Measurements from ENCODE around the gene MUSK. TPM values are rescaled to one million over a fixed set of nuclear protein-coding genes. Genes with fewer than 3 reads are reported as not detected.

MUSK gene
- 1 to 10 TPM; 2.0 to 6.1 TPM for total RNA-seq

GRCh38 chr9:110668570-110669167 is at the start of gene MUSK:
MUSK (plus strand) TSS chr9:110668791; CDS start chr9:110668905, 114 bp downstream.
- no peak for DNase-seq (ENCODE audit: low spot score)
- H3K27ac ChIP-seq: peak within 1 kb of the TSS in 1 of 2 donors; percentile 58
- H3K4me1 ChIP-seq: no peaks in the 10 kb centered on the region
- no peaks in the 10 kb centered on the region for H3K9me3 ChIP-seq
- H3K27me3 ChIP-seq: no peaks in the 10 kb centered on the region
- TF ChIP-seq CTCF (IDR thresholded peaks at IDR 0.05): no peak
- peak within 1 kb of the TSS; percentile 19 to 24 for H3K4me3 ChIP-seq
- H3K36me3 ChIP-seq: no peaks in the 10 kb centered on the region

- Histone ChIP-seq H3K4me3 (no peak overlapping the region), H3K9me3 (no peaks in the 10 kb centered on the region), H3K27ac (no peak overlapping the region), H3K4me1 (no peaks in the 10 kb centered on the region), H3K27me3 (no peaks in the 10 kb centered on the region), H3K36me3 (no peaks in the 10 kb centered on the region)
- no peak for DNase-seq (ENCODE audit: low spot score)
- no peak for TF ChIP-seq CTCF (IDR thresholded peaks at IDR 0.05)
Measured at GRCh38 chr9:110619831-110620230, 48.8 kb upstream of the MUSK start.

- Histone ChIP-seq H3K27ac (no peak overlapping the region), H3K36me3 (no peaks in the 10 kb centered on the region), H3K4me1 (no peaks in the 10 kb centered on the region), H3K27me3 (no peaks in the 10 kb centered on the region), H3K9me3 (no peaks in the 10 kb centered on the region), H3K4me3 (no peak overlapping the region)
- no peak for DNase-seq (ENCODE audit: low spot score)
- TF ChIP-seq CTCF (IDR thresholded peaks at IDR 0.05): no peak
Measured at GRCh38 chr9:110620726-110621125, 47.9 kb upstream of the MUSK start.

- H3K4me1 ChIP-seq: no peaks in the 10 kb centered on the region
- H3K27me3 ChIP-seq: no peaks in the 10 kb centered on the region
- H3K36me3 ChIP-seq: no peaks in the 10 kb centered on the region
- H3K4me3 ChIP-seq: no peak overlapping the region
- H3K27ac ChIP-seq: no peak overlapping the region
- no peak for TF ChIP-seq CTCF (IDR thresholded peaks at IDR 0.05)
- no peak for DNase-seq (ENCODE audit: low spot score)
- H3K9me3 ChIP-seq: no peaks in the 10 kb centered on the region
Measured at GRCh38 chr9:110622368-110622767, 46.2 kb upstream of the MUSK start.

- H3K4me3 ChIP-seq: no peak overlapping the region
- H3K36me3 ChIP-seq: no peaks in the 10 kb centered on the region
- DNase-seq (ENCODE audit: low spot score): no peak
- no peaks in the 10 kb centered on the region for H3K4me1 ChIP-seq
- no peaks in the 10 kb centered on the region for H3K27me3 ChIP-seq
- H3K9me3 ChIP-seq: no peaks in the 10 kb centered on the region
- H3K27ac ChIP-seq: no peak overlapping the region
- peak; percentile 48 to 74 for TF ChIP-seq CTCF (IDR thresholded peaks at IDR 0.05)
Measured at GRCh38 chr9:110623462-110624025, 45.0 kb upstream of the MUSK start.

Measured in right atrium auricular region (tissue), 2 donors.